ENCODE measurements around the gene HAUS2.

HAUS2 gene

DNA sequence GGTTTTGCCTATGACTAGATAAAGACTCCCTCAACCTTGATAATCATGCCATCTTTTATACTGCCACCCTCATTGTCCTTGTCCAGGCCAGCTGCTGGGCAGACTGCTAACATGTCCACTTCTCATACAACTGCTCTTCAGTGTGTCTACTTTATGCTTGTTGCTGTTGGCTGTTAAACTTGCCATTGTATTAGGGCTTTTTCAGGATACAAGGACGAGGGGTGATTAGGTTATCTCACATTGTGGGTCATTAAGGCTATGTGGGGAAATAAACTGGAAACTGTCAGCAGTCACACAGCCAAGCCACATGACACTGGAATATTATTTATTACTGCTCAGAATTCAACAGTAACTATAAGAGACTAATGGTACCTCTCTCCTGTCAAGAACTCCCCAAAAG is 62.9 kb downstream of the HAUS2 start:
- DNase-seq = no peak

DNA sequence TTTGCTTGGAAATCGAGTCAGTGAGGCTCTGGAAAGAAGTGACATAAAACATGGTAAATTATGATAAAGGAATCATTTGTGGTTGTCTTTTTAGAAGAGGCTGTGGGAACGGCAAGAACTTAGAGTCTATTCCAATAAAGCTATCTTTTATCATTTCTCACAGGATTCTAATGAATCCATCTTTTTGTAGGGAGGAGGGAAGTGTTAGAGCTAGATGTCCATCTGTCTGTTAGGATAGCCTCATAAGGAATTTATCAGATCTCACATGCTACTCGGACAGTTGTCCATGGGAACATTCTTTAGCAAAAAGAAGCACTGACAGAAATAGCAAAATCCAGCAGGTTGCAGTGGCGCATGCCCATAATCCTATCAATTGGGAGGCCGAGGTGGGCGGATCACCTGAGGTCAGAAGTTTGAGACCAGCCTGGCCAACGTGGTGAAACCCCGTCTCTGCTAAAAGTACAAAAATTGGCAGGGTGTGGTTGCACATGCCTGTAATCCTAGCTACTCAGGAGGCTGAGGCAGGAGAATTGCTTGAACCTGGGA is 63.8 kb downstream of the HAUS2 start:
- DNase-seq = no peak

DNA sequence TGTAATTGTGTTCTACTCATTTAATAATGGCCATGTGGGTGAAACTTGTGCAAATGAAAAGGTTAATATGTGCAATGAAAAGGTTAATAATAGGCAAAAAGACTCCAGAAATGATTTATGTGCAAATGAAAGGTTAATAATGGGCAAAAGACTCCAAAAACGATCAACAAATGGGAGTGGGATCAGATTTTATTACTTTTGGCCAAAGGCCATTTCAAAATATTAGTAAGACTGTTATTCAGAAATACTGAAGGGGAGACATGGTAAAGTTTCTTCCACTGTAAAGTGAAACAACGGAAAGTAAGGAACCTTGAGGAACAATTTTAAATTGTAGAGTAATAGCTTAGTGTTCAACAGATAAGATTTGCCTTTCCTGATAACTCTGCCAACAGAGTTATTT is 67.5 kb downstream of the HAUS2 start:
- DNase-seq = no peak

Measured in NCI-H345 (cell line).